Ascending aorta (tissue), 2 donors: ENCODE measurements around the gene ICA1. TPM values are rescaled to one million over a fixed set of nuclear protein-coding genes. Genes with fewer than 3 reads are reported as not detected.

Experiments
- DNase-seq, 2 donors: peaks; one replicate each; pipeline ENCODE4 v3.0.0-alpha.2; 2019; ENCODE audit warnings: low spot score in 2 of 2
- H3K27ac ChIP-seq, 2 donors: fragments of 200-600 bp; sonication (generic); one replicate each; pipeline ENCODE4 v1.5.1; 2016 to 2017; ENCODE audit warnings: mild to moderate bottlenecking in 1 of 2
- H3K27me3 ChIP-seq: fragments of 200-600 bp; sonication (generic); one replicate; pipeline ENCODE4 v1.5.1; 2017
- H3K36me3 ChIP-seq, 2 donors: fragments of 200-600 bp; sonication (generic); one replicate each; pipeline ENCODE4 v1.5.1; 2016
- H3K4me1 ChIP-seq, 2 donors: fragments of 200-600 bp; sonication (generic); one replicate each; pipeline ENCODE4 v1.5.1; 2016 to 2017; ENCODE audit warnings: mild to moderate bottlenecking in 1 of 2
- H3K4me3 ChIP-seq, 2 donors: fragments of 200-600 bp; sonication (generic); one replicate each; pipeline ENCODE4 v1.5.1; 2016 to 2017; ENCODE audit warnings: mild to moderate bottlenecking in 1 of 2
- H3K9me3 ChIP-seq, 2 donors: fragments of 200-600 bp; sonication (generic); one replicate each; pipeline ENCODE4 v1.5.1; 2016
- intact Hi-C: fragments of 100-400 bp; cut with DNase I; formaldehyde crosslinking; loops from one replicate; pipeline ENCODE4 v1.15.1; 2023
- total RNA-seq: library from RNA; depleted of rRNA; stranded (reverse); fragments of >200 nt; gene quantifications from one replicate; pipeline ENCODE4 v1.1.0, GENCODE V29; 2016
- TF ChIP-seq, protein P1 (sequence below), 3 experiments: fragments of 200-600 bp in 2 of 3; fragments of 450-650 bp in 1 of 3; sonication (generic) in 2 of 3; IDR thresholded peaks; one replicate each; pipeline ENCODE4 v1.5.1; 2016 to 2019; ENCODE audit warnings: antibody characterized with exemption in 3 of 3, mild to moderate bottlenecking in 1 of 3, moderate library complexity in 1 of 3

Gene ICA1
- total RNA-seq, 1 donor from 2014 or later = 18.3 TPM

DNA sequence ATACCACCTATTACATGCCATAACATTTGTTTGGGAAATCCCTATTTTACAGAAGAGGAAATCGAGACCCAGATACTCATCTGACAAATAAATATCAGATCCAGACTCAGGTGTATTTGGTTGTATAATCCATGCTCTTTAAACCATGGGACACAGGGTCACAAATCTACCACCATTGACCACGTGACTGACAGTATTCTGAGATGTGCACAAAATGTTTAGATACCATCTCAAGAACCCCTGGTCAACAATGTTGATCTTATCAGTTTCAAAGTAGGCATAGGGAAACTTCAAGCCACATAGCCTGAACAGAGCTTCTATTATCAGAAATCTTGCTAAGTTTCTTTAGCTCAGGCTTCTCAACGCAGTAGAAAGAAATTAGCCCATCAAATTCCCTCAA lies 93.6 kb downstream of the ICA1 start:
- no peaks in the 10 kb centered on the region for H3K36me3 ChIP-seq
- no peak overlapping the region for H3K27ac ChIP-seq
- no peaks in the 10 kb centered on the region for H3K27me3 ChIP-seq
- intact Hi-C loops = no loop called here
- H3K4me3 ChIP-seq = no peak overlapping the region
- H3K4me1 ChIP-seq = peaks cover 0 to 3% of the 10 kb centered on the region in 2 donors
- DNase-seq = no peak
- H3K9me3 ChIP-seq = no peaks in the 10 kb centered on the region
- TF ChIP-seq, protein P1, sequence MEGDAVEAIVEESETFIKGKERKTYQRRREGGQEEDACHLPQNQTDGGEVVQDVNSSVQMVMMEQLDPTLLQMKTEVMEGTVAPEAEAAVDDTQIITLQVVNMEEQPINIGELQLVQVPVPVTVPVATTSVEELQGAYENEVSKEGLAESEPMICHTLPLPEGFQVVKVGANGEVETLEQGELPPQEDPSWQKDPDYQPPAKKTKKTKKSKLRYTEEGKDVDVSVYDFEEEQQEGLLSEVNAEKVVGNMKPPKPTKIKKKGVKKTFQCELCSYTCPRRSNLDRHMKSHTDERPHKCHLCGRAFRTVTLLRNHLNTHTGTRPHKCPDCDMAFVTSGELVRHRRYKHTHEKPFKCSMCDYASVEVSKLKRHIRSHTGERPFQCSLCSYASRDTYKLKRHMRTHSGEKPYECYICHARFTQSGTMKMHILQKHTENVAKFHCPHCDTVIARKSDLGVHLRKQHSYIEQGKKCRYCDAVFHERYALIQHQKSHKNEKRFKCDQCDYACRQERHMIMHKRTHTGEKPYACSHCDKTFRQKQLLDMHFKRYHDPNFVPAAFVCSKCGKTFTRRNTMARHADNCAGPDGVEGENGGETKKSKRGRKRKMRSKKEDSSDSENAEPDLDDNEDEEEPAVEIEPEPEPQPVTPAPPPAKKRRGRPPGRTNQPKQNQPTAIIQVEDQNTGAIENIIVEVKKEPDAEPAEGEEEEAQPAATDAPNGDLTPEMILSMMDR (IDR thresholded peaks at IDR 0.05) = no peak

DNA sequence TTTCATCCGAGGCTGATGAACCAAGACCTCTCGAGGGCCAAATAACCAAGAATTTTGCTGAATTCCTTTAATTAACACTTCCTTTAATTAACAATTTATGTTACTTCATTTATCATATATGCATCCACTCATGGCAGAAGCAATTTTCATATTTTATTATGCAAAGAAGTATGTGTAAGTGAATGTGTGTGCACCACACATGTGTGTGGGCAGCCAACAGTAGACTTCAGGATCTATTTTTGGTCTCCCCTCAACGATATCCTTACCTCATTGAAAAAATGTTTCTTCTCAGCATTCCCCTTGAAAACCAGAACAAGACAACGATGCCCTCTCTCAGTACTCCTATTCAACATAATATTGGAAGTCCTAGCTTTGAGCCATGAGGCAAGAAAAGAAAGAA lies 96.8 kb downstream of the ICA1 start:
- Histone ChIP-seq H3K27me3 (no peaks in the 10 kb centered on the region), H3K27ac (no peak overlapping the region), H3K4me3 (no peak overlapping the region), H3K4me1 (no peaks in the 10 kb centered on the region), H3K9me3 (no peaks in the 10 kb centered on the region), H3K36me3 (no peaks in the 10 kb centered on the region)
- TF ChIP-seq, protein P1 (IDR thresholded peaks at IDR 0.05) = no peak
- no peak for DNase-seq
- intact Hi-C loops = no loop called here

GRCh38 chr7:8162181-8162580 lies 99.8 kb downstream of the ICA1 start:
- H3K27me3 ChIP-seq = no peaks in the 10 kb centered on the region
- TF ChIP-seq, protein P1 (IDR thresholded peaks at IDR 0.05) = no peak
- no peaks in the 10 kb centered on the region for H3K4me1 ChIP-seq
- H3K27ac ChIP-seq = no peak overlapping the region
- H3K4me3 ChIP-seq = no peak overlapping the region
- H3K36me3 ChIP-seq = no peaks in the 10 kb centered on the region
- DNase-seq = no peak
- intact Hi-C loops = no loop called here
- H3K9me3 ChIP-seq = no peaks in the 10 kb centered on the region

GRCh38 chr7:8161364-8161828 lies 100.6 kb downstream of the ICA1 start:
- Histone ChIP-seq H3K4me1 (no peaks in the 10 kb centered on the region), H3K9me3 (no peaks in the 10 kb centered on the region), H3K4me3 (no peak overlapping the region), H3K36me3 (no peaks in the 10 kb centered on the region), H3K27me3 (no peaks in the 10 kb centered on the region), H3K27ac (no peak overlapping the region)
- TF ChIP-seq, protein P1 (IDR thresholded peaks at IDR 0.05) = no peak
- intact Hi-C loops = no loop called here
- no peak for DNase-seq

- H3K9me3 ChIP-seq = no peaks in the 10 kb centered on the region
- H3K4me1 ChIP-seq = no peaks in the 10 kb centered on the region
- no peaks in the 10 kb centered on the region for H3K36me3 ChIP-seq
- H3K4me3 ChIP-seq = no peak overlapping the region
- TF ChIP-seq, protein P1 (IDR thresholded peaks at IDR 0.05) = no peak
- intact Hi-C loops = no loop called here
- H3K27ac ChIP-seq = no peak overlapping the region
- no peaks in the 10 kb centered on the region for H3K27me3 ChIP-seq
- no peak for DNase-seq
Measured at GRCh38 chr7:8160779-8161345, 101.1 kb downstream of the ICA1 start.

GRCh38 chr7:8160250-8160649 lies 101.7 kb downstream of the ICA1 start:
- Histone ChIP-seq H3K27me3 (no peaks in the 10 kb centered on the region), H3K4me1 (no peaks in the 10 kb centered on the region), H3K4me3 (no peak overlapping the region), H3K27ac (no peak overlapping the region), H3K36me3 (no peaks in the 10 kb centered on the region), H3K9me3 (no peaks in the 10 kb centered on the region)
- intact Hi-C loops = no loop called here
- TF ChIP-seq, protein P1 (IDR thresholded peaks at IDR 0.05) = no peak
- no peak for DNase-seq
